GM10266 (cell line): ENCODE measurements around the gene WARS2.
A peak's percentile ranks its signal among the peaks of the same experiment; 100 is the strongest.
"Not testable (repeated sequence)": the region's sequence is repeated elsewhere in the genome, so short reads cannot be mapped to it uniquely, and the experiment has no call there.

ENCODE experiments used
- DNase-seq: peaks from one replicate; pipeline ENCODE4 v3.0.0; 2012; ENCODE audit errors: extremely low spot score
- TF ChIP-seq, protein P1 (sequence below): IDR thresholded peaks from 2 replicates; pipeline ENCODE4 v1.5.1; 2012; ENCODE audit warnings: mild to moderate bottlenecking, low read depth; ENCODE audit not compliant: control insufficient read depth, insufficient read depth; ENCODE audit errors: missing control alignments

Gene WARS2

DNA sequence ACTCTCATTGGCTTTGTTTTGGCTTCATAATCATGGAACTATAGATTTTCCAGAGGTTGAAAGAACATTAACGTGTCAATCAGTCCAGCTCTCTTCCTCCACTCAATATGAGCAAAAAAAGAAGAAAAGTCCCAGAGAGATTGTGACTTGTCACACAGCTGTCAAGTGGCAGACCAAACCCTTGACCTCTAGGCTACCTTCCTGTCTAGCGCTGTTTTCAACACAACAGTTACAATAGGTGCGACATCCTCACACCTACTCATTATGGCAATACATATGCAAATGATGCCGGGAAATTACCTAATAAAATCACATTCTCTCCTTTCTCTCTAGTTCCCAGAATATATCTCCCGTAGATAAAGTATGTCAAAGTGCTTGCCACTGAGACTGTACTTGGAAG is 1.1 kb downstream of the WARS2 start:
- TF ChIP-seq, protein P1, sequence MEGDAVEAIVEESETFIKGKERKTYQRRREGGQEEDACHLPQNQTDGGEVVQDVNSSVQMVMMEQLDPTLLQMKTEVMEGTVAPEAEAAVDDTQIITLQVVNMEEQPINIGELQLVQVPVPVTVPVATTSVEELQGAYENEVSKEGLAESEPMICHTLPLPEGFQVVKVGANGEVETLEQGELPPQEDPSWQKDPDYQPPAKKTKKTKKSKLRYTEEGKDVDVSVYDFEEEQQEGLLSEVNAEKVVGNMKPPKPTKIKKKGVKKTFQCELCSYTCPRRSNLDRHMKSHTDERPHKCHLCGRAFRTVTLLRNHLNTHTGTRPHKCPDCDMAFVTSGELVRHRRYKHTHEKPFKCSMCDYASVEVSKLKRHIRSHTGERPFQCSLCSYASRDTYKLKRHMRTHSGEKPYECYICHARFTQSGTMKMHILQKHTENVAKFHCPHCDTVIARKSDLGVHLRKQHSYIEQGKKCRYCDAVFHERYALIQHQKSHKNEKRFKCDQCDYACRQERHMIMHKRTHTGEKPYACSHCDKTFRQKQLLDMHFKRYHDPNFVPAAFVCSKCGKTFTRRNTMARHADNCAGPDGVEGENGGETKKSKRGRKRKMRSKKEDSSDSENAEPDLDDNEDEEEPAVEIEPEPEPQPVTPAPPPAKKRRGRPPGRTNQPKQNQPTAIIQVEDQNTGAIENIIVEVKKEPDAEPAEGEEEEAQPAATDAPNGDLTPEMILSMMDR: no peak
- DNase-seq: peak; percentile 35

DNA sequence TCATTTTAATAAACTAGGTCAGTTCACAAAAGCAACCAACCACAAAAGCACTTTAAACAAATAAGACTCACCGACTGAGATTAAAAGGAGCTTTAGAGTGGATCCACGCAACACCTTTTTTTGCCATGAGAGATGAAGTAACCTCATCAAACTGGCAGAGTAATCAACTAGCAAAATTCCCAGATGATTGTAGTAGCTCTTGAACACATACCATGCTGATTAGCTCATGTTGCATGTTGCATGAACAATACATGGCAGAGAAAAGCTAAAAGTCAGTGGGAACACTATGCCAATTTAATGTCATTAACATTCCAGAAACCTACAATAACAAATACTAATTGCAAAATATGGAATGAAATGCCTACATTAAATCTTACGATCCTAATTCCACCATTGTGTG is 4.1 kb downstream of the WARS2 start:
- TF ChIP-seq, protein P1: no peak
- no peak for DNase-seq

DNA sequence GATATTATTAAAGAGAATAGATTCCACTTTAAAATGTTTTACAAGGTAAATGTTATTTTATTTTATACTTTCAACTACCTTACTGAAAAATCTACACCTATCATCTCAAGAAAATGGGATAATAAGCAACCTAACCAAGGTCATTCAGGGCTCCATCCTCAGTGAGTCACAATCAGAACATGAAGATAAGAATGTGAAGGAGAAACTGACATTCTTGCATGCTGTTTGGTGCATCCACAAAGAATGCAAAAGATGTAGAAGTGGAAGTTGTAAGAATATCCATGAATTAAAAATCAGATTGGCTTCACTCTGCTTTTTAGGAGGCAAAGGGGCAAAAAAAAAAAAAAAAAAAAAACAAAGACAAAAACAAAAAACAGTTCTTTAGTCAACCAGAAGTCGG is 6.5 kb downstream of the WARS2 start:
- no peak for DNase-seq

DNA sequence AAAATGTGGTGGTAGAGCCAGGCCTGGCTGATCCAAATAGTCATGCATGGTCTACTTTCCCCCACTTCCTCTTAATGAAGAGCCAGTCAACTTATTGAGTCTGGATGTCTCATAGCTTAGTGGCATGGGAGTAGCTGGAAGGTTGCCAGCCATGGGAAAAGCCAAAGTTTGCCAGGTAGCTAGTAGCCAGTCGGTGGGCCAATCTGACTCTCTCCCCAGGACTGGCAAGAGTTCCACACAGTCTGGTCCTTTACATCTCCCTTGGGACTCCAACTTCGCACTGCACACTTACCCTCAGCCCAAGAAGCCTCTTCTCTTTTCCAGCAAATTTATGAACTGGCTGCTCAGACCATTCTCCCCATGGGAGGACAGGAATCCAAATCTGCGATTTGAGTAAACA is 8.3 kb downstream of the WARS2 start:
- TF ChIP-seq, protein P1: no peak
- DNase-seq: no peak

More for the DNA sequence above, 6.5 kb downstream of the WARS2 start:
- TF ChIP-seq, protein P1: no peak

DNA sequence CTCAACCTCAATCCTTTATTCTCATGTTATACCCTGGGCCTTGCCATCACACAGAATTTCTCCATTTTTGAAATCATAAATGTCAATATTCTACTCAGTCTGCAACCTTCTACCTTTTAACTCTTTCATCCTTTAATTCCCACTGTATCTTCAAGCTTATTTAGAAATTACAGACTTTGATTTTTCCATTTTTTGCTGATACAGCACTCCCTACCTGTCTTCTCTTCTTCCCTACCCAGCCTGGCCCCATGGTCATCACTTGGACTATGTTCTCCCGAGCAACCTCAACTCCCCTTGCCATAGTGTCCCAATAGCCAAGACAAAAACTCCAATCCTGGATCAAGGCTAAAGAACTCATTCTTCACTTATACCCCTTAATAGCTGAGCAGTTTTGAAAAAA is 14.6 kb downstream of the WARS2 start:
- TF ChIP-seq, protein P1: no peak
- DNase-seq: no peak

DNA sequence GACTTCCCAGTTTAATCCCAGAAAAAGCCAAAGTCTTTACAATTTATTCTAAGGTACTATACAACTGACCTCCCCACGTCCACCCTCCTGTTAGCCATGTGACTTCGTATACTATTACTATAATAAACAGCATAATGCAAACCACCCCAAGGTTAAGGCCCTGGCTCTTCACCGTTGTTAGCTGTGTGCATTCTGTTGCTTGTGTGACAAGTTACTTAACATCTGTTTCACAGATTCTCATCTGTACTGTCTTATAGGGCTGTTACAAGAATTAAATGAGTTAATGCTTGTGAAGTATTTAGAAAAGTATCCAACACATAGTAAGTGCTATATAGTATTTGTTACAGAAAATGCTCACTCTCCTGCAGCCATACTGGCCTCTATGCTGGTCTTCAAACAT is 15.7 kb downstream of the WARS2 start:
- TF ChIP-seq, protein P1: no peak
- no peak for DNase-seq

DNA sequence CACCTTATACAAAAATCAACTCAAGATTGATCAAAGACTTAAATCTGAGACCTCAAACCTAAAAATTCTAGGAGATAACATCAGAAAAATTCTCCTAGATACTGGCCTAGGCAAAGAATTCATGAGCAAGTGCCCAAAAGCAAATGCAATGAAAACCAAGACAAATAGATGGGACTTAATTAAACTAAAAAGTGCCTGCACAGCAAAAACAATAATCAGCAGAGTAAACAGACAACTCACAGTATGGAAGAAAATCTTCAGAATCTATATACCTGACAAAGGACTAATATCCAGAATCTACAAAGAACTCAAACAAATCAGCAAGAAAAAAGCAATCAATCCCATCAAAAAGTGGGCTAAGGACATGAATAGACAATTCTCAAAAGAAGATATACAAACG is 18.6 kb downstream of the WARS2 start:
- not testable (repeated sequence) for DNase-seq

DNA sequence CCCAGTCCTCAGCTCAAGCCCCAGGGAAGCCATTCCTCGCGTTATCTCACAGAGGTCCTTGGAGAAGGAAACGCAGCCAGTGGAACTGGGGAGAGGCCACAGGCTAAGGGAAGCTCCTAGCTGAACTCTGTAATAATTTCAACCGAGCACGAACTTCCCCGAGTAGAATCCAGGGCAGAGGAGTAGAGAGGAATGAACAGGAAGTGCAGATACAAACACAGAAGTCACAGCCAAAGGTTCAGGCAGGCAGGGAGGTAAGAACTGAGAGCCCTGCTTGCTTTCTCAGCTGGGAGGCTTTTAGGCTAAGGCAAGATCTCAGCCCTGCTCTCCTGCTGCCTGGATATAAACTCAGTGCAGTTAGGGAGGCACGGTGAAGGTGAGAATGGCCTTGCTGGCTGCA is 23.7 kb downstream of the WARS2 start:
- TF ChIP-seq, protein P1: no peak
- DNase-seq: no peak
